GM23338 (cell line): ENCODE measurements around the gene ALDH16A1. TPM values are rescaled to one million over a fixed set of nuclear protein-coding genes. Genes with fewer than 3 reads are reported as not detected.

Experiments
- ATAC-seq: fragments of 200-7000 bp; cut with Tn5 transposase; 3 replicates; pipeline ENCODE4 v1.9.1; 2020
- DNase-seq: peaks from one replicate; pipeline ENCODE4 v3.0.0-alpha.2; 2015; ENCODE audit warnings: low spot score
- H2AFZ ChIP-seq: fragments of 200-600 bp; sonication (generic); 2 replicates; pipeline ENCODE4 v1.8.0; 2016; ENCODE audit warnings: antibody characterized with exemption, mild to moderate bottlenecking, moderate library complexity
- H3F3A ChIP-seq: fragments of 200-600 bp; sonication (generic); replicated peaks from 2 replicates; pipeline ENCODE4 v1.8.0; 2017; ENCODE audit warnings: antibody characterized with exemption, mixed run types, low read depth
- H3K27ac ChIP-seq: fragments of 200-600 bp; sonication (generic); 2 replicates; pipeline ENCODE4 v1.6.1; 2016; ENCODE audit warnings: low read depth
- H3K27me3 ChIP-seq: fragments of 200-600 bp; sonication (generic); 2 replicates; pipeline ENCODE4 v1.8.0; 2016; ENCODE audit warnings: mild to moderate bottlenecking, mixed run types, moderate library complexity; ENCODE audit not compliant: insufficient read depth
- H3K36me3 ChIP-seq: fragments of 200-600 bp; sonication (generic); 2 replicates; pipeline ENCODE4 v1.8.0; 2016; ENCODE audit warnings: mild to moderate bottlenecking; ENCODE audit not compliant: insufficient read depth
- H3K4me1 ChIP-seq: fragments of 200-600 bp; sonication (generic); 2 replicates; pipeline ENCODE4 v1.8.0; 2016; ENCODE audit warnings: mild to moderate bottlenecking, moderate library complexity; ENCODE audit not compliant: insufficient read depth
- H3K4me2 ChIP-seq: fragments of 200-600 bp; sonication (generic); 2 replicates; pipeline ENCODE4 v1.7.1; 2017; ENCODE audit warnings: mixed run types
- H3K4me3 ChIP-seq: fragments of 200-600 bp; sonication (generic); 2 replicates; pipeline ENCODE4 v1.6.1; 2016; ENCODE audit warnings: mixed run types
- H3K79me2 ChIP-seq: fragments of 200-600 bp; sonication (generic); replicated peaks from 2 replicates; pipeline ENCODE4 v1.8.0; 2017; ENCODE audit warnings: mild to moderate bottlenecking; ENCODE audit not compliant: insufficient read depth
- H3K9me2 ChIP-seq: fragments of 200-600 bp; sonication (generic); 2 replicates; pipeline ENCODE4 v1.8.0; 2017; ENCODE audit not compliant: insufficient read depth
- H4K20me1 ChIP-seq: fragments of 200-600 bp; sonication (generic); replicated peaks from 2 replicates; pipeline ENCODE4 v1.8.0; 2017; ENCODE audit warnings: mild to moderate bottlenecking; ENCODE audit not compliant: insufficient read depth
- H3K27ac Mint-ChIP-seq: 2 replicates; pipeline ENCODE4 v1.8.0; 2020; ENCODE audit warnings: inconsistent platforms, mild to moderate bottlenecking, moderate library complexity, mixed read lengths
- H3K27me3 Mint-ChIP-seq: 3 replicates; pipeline ENCODE4 v1.8.0; 2022; ENCODE audit warnings: low read depth, mild to moderate bottlenecking, moderate library complexity, mixed read lengths, inconsistent platforms; ENCODE audit not compliant: insufficient read depth, poor library complexity
- H3K36me3 Mint-ChIP-seq: 3 replicates; pipeline ENCODE4 v1.8.0; 2021; ENCODE audit warnings: low read depth, mild to moderate bottlenecking, inconsistent platforms, moderate library complexity, mixed read lengths
- H3K4me1 Mint-ChIP-seq: 3 replicates; pipeline ENCODE4 v1.8.0; 2020; ENCODE audit warnings: mild to moderate bottlenecking, inconsistent platforms, mixed read lengths
- H3K4me3 Mint-ChIP-seq: 3 replicates; pipeline ENCODE4 v1.8.0; 2021; ENCODE audit warnings: moderate library complexity, mild to moderate bottlenecking, inconsistent platforms, mixed read lengths
- H3K9me3 Mint-ChIP-seq: 3 replicates; pipeline ENCODE4 v1.8.0; 2020; ENCODE audit warnings: moderate library complexity, mild to moderate bottlenecking, inconsistent platforms, mixed read lengths
- ETS1 ChIP-seq: IDR thresholded peaks from 2 replicates; pipeline ENCODE4 v1.6.1; 2016; ENCODE audit warnings: antibody characterized with exemption
- EZH2phosphoT487 ChIP-seq: fragments of 200-600 bp; sonication (generic); IDR thresholded peaks from one replicate; pipeline ENCODE4 v1.8.1; 2018; ENCODE audit warnings: antibody characterized with exemption; ENCODE audit not compliant: unreplicated experiment
- JUNB ChIP-seq: IDR thresholded peaks from one replicate; pipeline ENCODE4 v1.6.1; 2016; ENCODE audit warnings: antibody characterized with exemption; ENCODE audit not compliant: unreplicated experiment
- NANOG ChIP-seq: IDR thresholded peaks from 2 replicates; pipeline ENCODE4 v1.6.1; 2016; ENCODE audit warnings: antibody characterized with exemption, borderline replicate concordance
- POLR2AphosphoS5 ChIP-seq: IDR thresholded peaks from 2 replicates; pipeline ENCODE4 v1.6.1; 2016; ENCODE audit warnings: antibody characterized with exemption, low read depth
- STAT1 ChIP-seq: IDR thresholded peaks from one replicate; pipeline ENCODE4 v1.6.1; 2016; ENCODE audit warnings: antibody characterized with exemption; ENCODE audit not compliant: unreplicated experiment
- ZNF114 ChIP-seq: fragments of 250-450 bp; sonication (Bioruptor Pico); IDR thresholded peaks from 2 replicates; pipeline ENCODE4 v1.5.0; 2020; ENCODE audit warnings: mild to moderate bottlenecking, moderate library complexity
- ZNF462 ChIP-seq: fragments of 250-450 bp; sonication (Bioruptor Pico); IDR thresholded peaks from 2 replicates; pipeline ENCODE4 v1.5.0; 2020; ENCODE audit warnings: mild to moderate bottlenecking, moderate library complexity
- polyA plus RNA-seq: library from polyadenylated mRNA; unstranded; fragments of >200 nt; fragmentation: Nextera tagmentation; extraction: Ambion mirVana; gene quantifications from 2 replicates; pipeline ENCODE4 v1.2.1, GENCODE V29; 2016
- total RNA-seq: library from RNA; depleted of rRNA; stranded (reverse); fragments of >200 nt; shearing (Covaris generic); gene quantifications from 2 replicates; pipeline ENCODE4 v1.2.3, GENCODE V29; 2014
- TF ChIP-seq, protein P1 (sequence below), 2 experiments: fragments of 200-600 bp in 1 of 2; sonication (generic) in 1 of 2; conservative IDR thresholded peaks; 2 replicates each; pipeline versions ENCODE4 v1.5.1 to v1.6.1; 2016 to 2017; ENCODE audit warnings: antibody characterized with exemption in 2 of 2, low read depth in 2 of 2, mild to moderate bottlenecking in 2 of 2, moderate library complexity in 1 of 2

The ALDH16A1 gene
- total and polyA plus RNA-seq, 2 experiments from 2014 or later, result 16.8 to 57.3 TPM

DNA sequence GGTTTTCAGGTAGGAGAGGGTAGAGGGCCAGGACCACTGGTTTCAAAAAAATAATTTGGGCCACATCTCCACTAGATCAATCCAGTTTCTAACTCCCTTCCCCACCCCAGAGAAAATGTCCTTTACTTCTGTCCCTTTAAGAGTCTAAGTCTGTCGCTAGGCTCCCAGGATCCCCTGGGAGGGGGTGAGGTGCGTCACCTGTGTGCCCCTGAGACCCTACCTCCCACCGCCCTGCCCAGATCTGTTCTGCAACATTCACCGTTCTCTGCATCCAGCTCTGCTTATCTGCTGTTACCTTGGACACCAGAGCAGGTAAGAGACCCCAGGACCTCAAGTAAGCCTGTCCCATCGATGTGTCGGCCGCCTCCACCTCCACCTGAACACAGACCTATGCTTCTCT is 27.8 kb upstream of the ALDH16A1 start, which contains the start of gene GFY (continued):
- TF ChIP-seq, protein P1, sequence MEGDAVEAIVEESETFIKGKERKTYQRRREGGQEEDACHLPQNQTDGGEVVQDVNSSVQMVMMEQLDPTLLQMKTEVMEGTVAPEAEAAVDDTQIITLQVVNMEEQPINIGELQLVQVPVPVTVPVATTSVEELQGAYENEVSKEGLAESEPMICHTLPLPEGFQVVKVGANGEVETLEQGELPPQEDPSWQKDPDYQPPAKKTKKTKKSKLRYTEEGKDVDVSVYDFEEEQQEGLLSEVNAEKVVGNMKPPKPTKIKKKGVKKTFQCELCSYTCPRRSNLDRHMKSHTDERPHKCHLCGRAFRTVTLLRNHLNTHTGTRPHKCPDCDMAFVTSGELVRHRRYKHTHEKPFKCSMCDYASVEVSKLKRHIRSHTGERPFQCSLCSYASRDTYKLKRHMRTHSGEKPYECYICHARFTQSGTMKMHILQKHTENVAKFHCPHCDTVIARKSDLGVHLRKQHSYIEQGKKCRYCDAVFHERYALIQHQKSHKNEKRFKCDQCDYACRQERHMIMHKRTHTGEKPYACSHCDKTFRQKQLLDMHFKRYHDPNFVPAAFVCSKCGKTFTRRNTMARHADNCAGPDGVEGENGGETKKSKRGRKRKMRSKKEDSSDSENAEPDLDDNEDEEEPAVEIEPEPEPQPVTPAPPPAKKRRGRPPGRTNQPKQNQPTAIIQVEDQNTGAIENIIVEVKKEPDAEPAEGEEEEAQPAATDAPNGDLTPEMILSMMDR (conservative IDR thresholded peaks at IDR 0.05; ENCODE audit: low read depth in 2 of 2), result no peak
- TF ChIP-seq EZH2phosphoT487 (no peak), STAT1 (no peak)

DNA sequence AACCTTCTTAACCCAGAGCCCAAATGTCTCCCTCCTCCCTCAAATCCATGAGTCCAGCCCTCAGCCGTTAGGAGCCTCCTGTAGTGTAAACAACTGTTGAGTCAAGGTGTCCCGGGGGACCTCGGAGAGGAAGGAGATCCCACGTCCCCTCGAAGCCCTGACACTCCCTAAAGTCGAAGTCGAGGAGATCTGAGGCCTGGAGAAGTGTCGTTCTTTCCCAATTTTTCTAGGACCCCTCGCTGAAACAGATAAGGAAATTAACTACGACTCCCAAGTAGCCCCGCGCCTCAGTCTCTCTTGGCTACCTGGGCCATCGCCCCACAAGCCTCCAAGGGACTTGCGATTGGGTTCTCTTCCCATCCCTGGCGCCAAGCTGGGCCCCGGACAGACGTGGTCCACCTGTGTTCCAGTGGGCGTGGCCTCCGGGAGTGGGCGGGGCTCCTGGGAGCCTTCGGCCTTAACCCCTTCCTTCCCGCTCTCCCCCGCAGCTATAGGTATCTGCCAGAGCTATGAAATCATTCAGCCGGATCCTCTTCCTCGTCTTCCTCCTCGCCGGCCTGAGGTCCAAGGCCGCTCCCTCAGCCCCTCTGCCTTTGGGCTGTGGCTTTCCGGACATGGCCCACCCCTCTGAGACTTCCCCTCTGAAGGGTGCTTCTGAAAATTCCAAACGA is 27.0 kb upstream of the ALDH16A1 start:
- Histone ChIP-seq H3K79me2 (no peaks in the 10 kb centered on the region), H3K27ac (no peak overlapping the region), H2AFZ (peak overlapping the region; percentile 5; the same call in 1 of the 2 replicates), H3F3A (peaks cover 48% of the 10 kb centered on the region), H3K4me3 (peak overlapping the region; percentile 48), H4K20me1 (peaks cover 4% of the 10 kb centered on the region; the same call in 1 of the 2 replicates), H3K9me2 (no peaks in the 10 kb centered on the region), H3K36me3 (no peaks in the 10 kb centered on the region), H3K4me1 (peaks cover 45% of the 10 kb centered on the region), H3K4me2 (peak overlapping the region; percentile 98), H3K27me3 (peaks cover 84% of the 10 kb centered on the region)
- DNase-seq (peak; percentile 98), ATAC-seq (peak; percentile 41)
- TF ChIP-seq POLR2AphosphoS5 (0 out of 2 replicates have a peak, but pooled peaks have one; percentile 16), JUNB (peak; percentile 56), ZNF114 (CRISPR knock-in tag) (no peak), ETS1 (peak; percentile 34; the same call in 1 of the 2 replicates)
- H3K27ac Mint-ChIP-seq, result no peak overlapping the region; the same call in 1 of the 2 replicates
- peaks cover 64% of the 10 kb centered on the region for H3K4me1 Mint-ChIP-seq
- H3K36me3 Mint-ChIP-seq, result no peaks in the 10 kb centered on the region; the same call in 2 of the 3 replicates
- H3K4me3 Mint-ChIP-seq, result peak overlapping the region; percentile 60
- peaks cover 8% of the 10 kb centered on the region for H3K9me3 Mint-ChIP-seq
- H3K27me3 Mint-ChIP-seq, result peaks cover 80% of the 10 kb centered on the region

GRCh38 chr19:49427339-49427738 is 25.7 kb upstream of the ALDH16A1 start:
- peak overlapping the region; percentile 60 for H3K4me3 Mint-ChIP-seq
- peaks cover 49% of the 10 kb centered on the region for H3K4me1 ChIP-seq
- H3K4me2 ChIP-seq, result peak overlapping the region; percentile 98
- no peaks in the 10 kb centered on the region for H3K9me2 ChIP-seq
- H3F3A ChIP-seq, result peaks cover 47% of the 10 kb centered on the region
- H3K27me3 Mint-ChIP-seq, result peaks cover 76% of the 10 kb centered on the region
- peaks cover 81% of the 10 kb centered on the region for H3K27me3 ChIP-seq
- H3K36me3 Mint-ChIP-seq, result peaks cover 5% of the 10 kb centered on the region
- ATAC-seq, result no peak
- H3K27ac ChIP-seq, result no peak overlapping the region
- no peak overlapping the region for H3K27ac Mint-ChIP-seq
- H3K9me3 Mint-ChIP-seq, result peaks cover 16% of the 10 kb centered on the region; the same call in 2 of the 3 replicates
- no peaks in the 10 kb centered on the region for H3K36me3 ChIP-seq
- H3K79me2 ChIP-seq, result no peaks in the 10 kb centered on the region
- H3K4me1 Mint-ChIP-seq, result peaks cover 61% of the 10 kb centered on the region
- no peaks in the 10 kb centered on the region for H4K20me1 ChIP-seq
- no peak for DNase-seq
- H2AFZ ChIP-seq, result no peak overlapping the region
- H3K4me3 ChIP-seq, result peak overlapping the region; percentile 82; the same call in 1 of the 2 replicates
- TF ChIP-seq ZNF462 (CRISPR knock-in tag) (no peak), POLR2AphosphoS5 (no peak), NANOG (no peak), ETS1 (no peak)
